Activated T-helper 2 cell treated with anti-CD3 and anti-CD28 coated beads, Interferon-gamma antibody, Interleukin-2, Interleukin-4, amounts not matched to agents 10 μg/mL and 5 μg/mL and 100 μg/mL, durations not matched to agents 14 hours and 24 hours and 36 hours (primary cell): Measurements from ENCODE around the gene SAMD11. TPM values are rescaled to one million over a fixed set of nuclear protein-coding genes. Genes with fewer than 3 reads are reported as not detected.

Source experiments
- DNase-seq: peaks from one replicate; pipeline ENCODE4 v3.0.0; 2021; ENCODE audit warnings: low spot score
- H3K27ac Mint-ChIP-seq: one replicate; pipeline ENCODE4 v1.8.0; 2021; ENCODE audit warnings: mixed read lengths
- H3K27me3 Mint-ChIP-seq: one replicate; pipeline ENCODE4 v1.8.0; 2021; ENCODE audit warnings: low read depth, mixed read lengths
- H3K36me3 Mint-ChIP-seq: one replicate; pipeline ENCODE4 v1.8.0; 2021; ENCODE audit warnings: low read depth, mixed read lengths
- H3K4me1 Mint-ChIP-seq: one replicate; pipeline ENCODE4 v1.8.0; 2021; ENCODE audit warnings: low read depth, mixed read lengths
- H3K4me3 Mint-ChIP-seq: one replicate; pipeline ENCODE4 v1.8.0; 2021; ENCODE audit warnings: low read depth, mild to moderate bottlenecking, moderate library complexity, mixed read lengths
- H3K9me3 Mint-ChIP-seq: one replicate; pipeline ENCODE4 v1.8.0; 2021; ENCODE audit warnings: mixed read lengths
- intact Hi-C: fragments of 100-400 bp; cut with micrococcal nuclease; formaldehyde crosslinking; loops from one replicate; pipeline ENCODE4 v1.15.1; 2023
- total RNA-seq: library from RNA; stranded (reverse); gene quantifications from 2 replicates; pipeline ENCODE4 v1.2.3, GENCODE V29; 2022

The SAMD11 gene
- total RNA-seq, 1 donor from 2014 or later = not detected

GRCh38 chr1:907611-908451, 15.9 kb upstream of the SAMD11 start:
- peaks cover 10% of the 10 kb centered on the region for H3K4me1 Mint-ChIP-seq
- no peaks in the 10 kb centered on the region for H3K36me3 Mint-ChIP-seq
- no peak overlapping the region for H3K4me3 Mint-ChIP-seq
- peaks cover 60% of the 10 kb centered on the region for H3K27me3 Mint-ChIP-seq
- no peak overlapping the region for H3K27ac Mint-ChIP-seq
- no peaks in the 10 kb centered on the region for H3K9me3 Mint-ChIP-seq
- intact Hi-C loops = no loop called here
- DNase-seq = no peak

- no peak for DNase-seq
- peaks cover 58% of the 10 kb centered on the region for H3K27me3 Mint-ChIP-seq
- peaks cover 10% of the 10 kb centered on the region for H3K4me1 Mint-ChIP-seq
- no peak overlapping the region for H3K27ac Mint-ChIP-seq
- no peaks in the 10 kb centered on the region for H3K36me3 Mint-ChIP-seq
- no peaks in the 10 kb centered on the region for H3K9me3 Mint-ChIP-seq
- intact Hi-C loops = no loop called here
- no peak overlapping the region for H3K4me3 Mint-ChIP-seq
Observed at GRCh38 chr1:908661-909060, 15.1 kb upstream of the SAMD11 start.

GRCh38 chr1:909861-910310, 13.8 kb upstream of the SAMD11 start:
- Mint-ChIP-seq H3K4me1 (peaks cover 10% of the 10 kb centered on the region), H3K9me3 (no peaks in the 10 kb centered on the region), H3K36me3 (no peaks in the 10 kb centered on the region), H3K27ac (no peak overlapping the region), H3K4me3 (no peak overlapping the region), H3K27me3 (peaks cover 57% of the 10 kb centered on the region)
- no peak for DNase-seq
- intact Hi-C loops = no loop called here

- peaks cover 7% of the 10 kb centered on the region for H3K4me1 Mint-ChIP-seq
- H3K27me3 Mint-ChIP-seq = peaks cover 57% of the 10 kb centered on the region
- H3K27ac Mint-ChIP-seq = no peak overlapping the region
- no peak overlapping the region for H3K4me3 Mint-ChIP-seq
- H3K36me3 Mint-ChIP-seq = no peaks in the 10 kb centered on the region
- no peak for DNase-seq
- H3K9me3 Mint-ChIP-seq = no peaks in the 10 kb centered on the region
- intact Hi-C loops = no loop called here
Observed at GRCh38 chr1:910311-910880, 13.3 kb upstream of the SAMD11 start.

GRCh38 chr1:910881-911721, 12.6 kb upstream of the SAMD11 start:
- DNase-seq = no peak
- H3K27me3 Mint-ChIP-seq = peaks cover 50% of the 10 kb centered on the region

GRCh38 chr1:911875-912739, 11.6 kb upstream of the SAMD11 start:
- no peak for DNase-seq
- Mint-ChIP-seq H3K9me3 (no peaks in the 10 kb centered on the region), H3K4me3 (no peak overlapping the region), H3K36me3 (no peaks in the 10 kb centered on the region), H3K27me3 (peaks cover 40% of the 10 kb centered on the region), H3K4me1 (peaks cover 5% of the 10 kb centered on the region), H3K27ac (no peak overlapping the region)
- intact Hi-C loops = no loop called here

More at GRCh38 chr1:910881-911721, 12.6 kb upstream of the SAMD11 start:
- no peak overlapping the region for H3K4me3 Mint-ChIP-seq
- H3K36me3 Mint-ChIP-seq = no peaks in the 10 kb centered on the region
- H3K9me3 Mint-ChIP-seq = no peaks in the 10 kb centered on the region
- H3K27ac Mint-ChIP-seq = no peak overlapping the region
- intact Hi-C loops = no loop called here
- peaks cover 5% of the 10 kb centered on the region for H3K4me1 Mint-ChIP-seq

GRCh38 chr1:912740-913301, 10.9 kb upstream of the SAMD11 start:
- intact Hi-C loops = no loop called here
- DNase-seq = no peak

GRCh38 chr1:913491-914130, 10.1 kb upstream of the SAMD11 start:
- H3K36me3 Mint-ChIP-seq = no peaks in the 10 kb centered on the region
- no peak for DNase-seq
- H3K4me3 Mint-ChIP-seq = no peak overlapping the region
- H3K4me1 Mint-ChIP-seq = peaks cover 5% of the 10 kb centered on the region
- peaks cover 35% of the 10 kb centered on the region for H3K27me3 Mint-ChIP-seq
- no peak overlapping the region for H3K27ac Mint-ChIP-seq
- intact Hi-C loops = no loop called here
- H3K9me3 Mint-ChIP-seq = no peaks in the 10 kb centered on the region

More at GRCh38 chr1:912740-913301, 10.9 kb upstream of the SAMD11 start:
- Mint-ChIP-seq H3K9me3 (no peaks in the 10 kb centered on the region), H3K27me3 (peaks cover 39% of the 10 kb centered on the region), H3K4me1 (peaks cover 5% of the 10 kb centered on the region), H3K4me3 (no peak overlapping the region), H3K36me3 (no peaks in the 10 kb centered on the region), H3K27ac (no peak overlapping the region)

- peaks cover 36% of the 10 kb centered on the region for H3K27me3 Mint-ChIP-seq
- no peak for DNase-seq
- peaks cover 5% of the 10 kb centered on the region for H3K4me1 Mint-ChIP-seq
- no peaks in the 10 kb centered on the region for H3K9me3 Mint-ChIP-seq
- H3K27ac Mint-ChIP-seq = no peak overlapping the region
- H3K4me3 Mint-ChIP-seq = no peak overlapping the region
- intact Hi-C loops = no loop called here
- H3K36me3 Mint-ChIP-seq = no peaks in the 10 kb centered on the region
Observed at GRCh38 chr1:914131-914890, 9.4 kb upstream of the SAMD11 start.

- DNase-seq = no peak
- intact Hi-C loops = no loop called here
- no peaks in the 10 kb centered on the region for H3K9me3 Mint-ChIP-seq
- H3K4me1 Mint-ChIP-seq = peaks cover 5% of the 10 kb centered on the region
- H3K27me3 Mint-ChIP-seq = peaks cover 36% of the 10 kb centered on the region
- H3K4me3 Mint-ChIP-seq = no peak overlapping the region
- no peak overlapping the region for H3K27ac Mint-ChIP-seq
- H3K36me3 Mint-ChIP-seq = no peaks in the 10 kb centered on the region
Observed at GRCh38 chr1:914891-915280, 8.8 kb upstream of the SAMD11 start.
